ENCODE data around the gene UTS2.

The UTS2 gene
- long read RNA-seq, donor 1, result 0 reads
- long read RNA-seq, donor 2, result 0 reads
- long read RNA-seq, donor 3, result 0 reads
- long read RNA-seq, donor 4, result 0 reads
- long read RNA-seq, donor 5, result 0 reads
- long read RNA-seq, donor 6, result 0 reads
- long read RNA-seq, donor 7, result 0 reads
- long read RNA-seq, donor 8, result 0 reads

- no peak for DNase-seq
These were observed at the start of gene UTS2 for GRCh38 chr1:7852804-7853683. Gene UTS2, minus strand, starts transcription at chr1:7853065. Its CDS starts 62 bp downstream, at chr1:7853003.

GRCh38 chr1:7899741-7900140 is 46.9 kb upstream of the UTS2 start:
- no peak for DNase-seq

DNA sequence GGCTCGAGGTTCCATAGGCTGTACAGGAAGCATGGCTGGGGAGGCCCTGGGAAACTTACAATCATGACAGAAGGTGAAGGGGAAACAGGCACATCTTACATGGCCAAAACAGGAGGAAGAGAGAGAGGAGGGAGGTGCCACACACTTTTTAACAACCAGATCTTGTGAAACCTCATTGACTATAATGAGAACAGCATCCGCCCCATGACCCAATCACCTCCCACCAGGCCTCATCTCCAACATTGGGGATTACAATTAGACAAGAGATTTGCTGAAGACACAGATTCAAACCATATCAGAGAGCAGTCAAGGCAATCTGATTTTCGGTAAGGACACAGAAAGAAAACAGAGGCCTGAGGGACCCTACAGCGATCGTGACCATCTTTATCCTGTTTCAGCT is 46.1 kb upstream of the UTS2 start:
- DNase-seq, result no peak

DNA sequence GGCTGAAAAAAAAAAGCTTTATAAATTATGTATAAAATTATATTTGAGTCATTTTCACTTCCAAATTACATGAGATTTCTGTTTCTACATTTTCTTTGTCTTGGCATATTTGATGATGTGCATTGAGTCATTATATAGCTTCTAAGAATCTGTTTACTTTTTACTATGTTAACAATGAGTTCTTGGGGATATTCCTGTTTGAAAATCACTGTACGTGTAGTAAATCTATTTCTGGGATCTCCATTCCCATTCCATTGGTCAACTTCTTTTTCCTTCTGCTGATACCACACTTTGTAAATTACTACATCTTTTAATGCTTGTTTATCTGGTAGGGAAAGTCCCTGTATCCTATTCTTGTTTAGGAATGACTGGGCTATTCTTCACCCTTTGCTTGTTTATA is 44.1 kb upstream of the UTS2 start:
- no peak for DNase-seq

DNA sequence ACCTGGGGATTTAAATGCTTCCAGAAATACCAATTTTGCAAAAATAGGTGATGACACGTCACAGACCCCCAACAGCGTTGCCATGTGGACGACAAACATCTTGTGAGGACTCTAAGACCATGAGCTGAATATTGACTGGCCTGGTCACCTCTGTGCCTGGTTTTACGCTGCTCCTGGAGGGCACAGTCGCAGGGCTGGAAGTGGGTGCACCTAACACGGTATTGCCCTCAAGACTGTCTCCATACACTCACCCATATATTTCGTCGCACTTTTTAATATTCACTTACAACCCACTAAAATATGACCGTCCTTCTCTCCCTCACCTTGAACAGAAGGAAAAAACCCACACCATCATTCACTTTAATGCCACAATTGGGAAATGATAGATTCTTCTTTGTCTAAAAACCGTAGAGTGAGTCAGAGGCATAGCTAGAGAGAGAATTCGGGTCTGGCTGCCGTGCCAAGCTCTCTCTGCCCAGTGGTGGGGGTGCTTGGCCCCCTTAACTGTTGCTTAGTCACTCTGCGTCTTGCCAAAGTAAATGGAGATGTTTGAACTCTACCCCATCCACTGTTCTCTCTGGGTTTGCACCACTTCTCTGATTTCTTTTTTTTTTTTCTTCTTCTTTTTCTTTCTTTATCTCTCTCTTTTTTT is 40.8 kb upstream of the UTS2 start:
- no peak for DNase-seq

DNA sequence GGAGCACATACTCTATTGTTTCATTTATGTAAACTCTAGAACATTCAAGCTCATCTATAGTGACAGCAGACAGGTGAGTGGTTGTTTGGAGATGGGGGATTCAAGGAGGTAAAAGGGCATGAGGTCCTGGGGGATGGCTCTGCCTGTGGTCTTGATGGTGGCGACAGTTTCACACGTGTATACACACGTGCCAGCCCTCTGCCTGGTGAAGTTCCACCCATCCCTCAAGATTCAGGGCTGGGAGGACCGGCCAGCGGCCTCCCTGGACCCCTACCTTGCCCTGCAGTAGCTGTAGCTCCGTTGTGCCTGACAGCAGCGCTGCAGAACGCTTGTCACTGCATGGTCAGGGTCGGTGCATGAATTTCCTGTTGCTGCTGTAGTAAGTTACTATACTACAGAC is 38.9 kb upstream of the UTS2 start:
- DNase-seq, result no peak

DNA sequence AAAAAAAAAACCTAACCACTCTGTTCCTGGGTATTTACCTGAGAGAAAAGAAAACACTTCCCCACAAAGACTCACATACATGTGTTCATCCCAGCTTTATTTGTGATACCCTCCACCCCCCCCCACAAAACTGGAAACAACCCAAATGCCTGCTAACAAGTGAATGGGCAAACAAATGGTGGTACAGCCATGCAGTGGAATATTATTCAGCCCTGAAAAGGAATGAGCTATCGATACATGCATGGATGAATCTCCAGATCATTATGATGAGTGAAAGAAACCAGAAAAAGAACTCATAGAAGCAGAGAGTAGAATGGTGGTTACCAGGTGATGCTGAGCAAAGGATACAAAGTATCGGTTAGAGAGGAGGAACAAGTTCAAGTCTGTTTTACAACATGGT is 38.0 kb upstream of the UTS2 start:
- DNase-seq, result no peak

- no peak for DNase-seq
These were observed 35.6 kb upstream of the UTS2 start for GRCh38 chr1:7888248-7889081.

GRCh38 chr1:7886405-7886745 is 33.5 kb upstream of the UTS2 start:
- DNase-seq, result no peak

DNA sequence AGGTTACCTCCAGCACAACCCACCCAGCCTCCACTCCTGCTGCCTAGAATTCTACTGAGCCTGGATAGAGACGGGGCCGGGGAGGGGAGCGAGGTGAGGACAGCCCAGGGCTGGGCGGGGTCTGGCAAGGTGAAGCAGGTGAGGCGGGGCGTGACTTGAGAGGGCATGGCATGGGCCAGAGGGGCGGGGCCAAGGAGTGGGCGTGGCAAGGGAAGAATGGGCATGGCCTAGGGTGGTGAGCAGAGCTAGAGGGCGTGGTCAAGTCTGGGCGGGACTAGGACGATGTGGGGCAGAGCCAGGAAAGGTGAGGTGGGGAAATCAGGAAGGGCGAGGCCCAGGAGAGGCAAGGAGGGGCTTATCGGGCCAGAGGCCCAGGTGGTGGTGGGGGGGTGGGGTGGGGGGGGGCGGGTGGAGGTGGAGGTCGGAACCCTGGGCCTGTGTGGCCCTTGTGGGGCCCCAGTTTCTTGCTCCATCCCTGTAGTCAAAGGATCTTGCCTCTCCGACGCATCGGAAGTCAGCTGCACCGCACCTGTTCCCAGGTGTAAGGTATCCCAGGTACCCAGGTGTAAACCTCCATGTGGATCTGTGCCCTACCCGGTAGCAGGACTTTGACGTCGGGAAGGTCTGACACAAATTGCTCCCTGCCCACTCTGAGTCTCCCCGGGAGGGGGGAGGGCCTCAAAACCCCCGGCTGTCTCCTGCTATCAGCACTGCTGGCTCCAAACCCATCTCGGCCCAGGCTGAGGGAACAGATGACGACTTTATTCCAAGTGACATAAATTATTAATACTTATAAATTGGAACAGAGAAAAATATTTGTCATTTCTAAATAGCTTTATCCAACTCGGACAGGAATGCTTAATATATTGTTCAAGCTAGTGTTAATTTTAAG is 32.9 kb upstream of the UTS2 start:
- DNase-seq, result no peak

- no peak for DNase-seq
These were observed 31.9 kb upstream of the UTS2 start for GRCh38 chr1:7884757-7885156.

DNA sequence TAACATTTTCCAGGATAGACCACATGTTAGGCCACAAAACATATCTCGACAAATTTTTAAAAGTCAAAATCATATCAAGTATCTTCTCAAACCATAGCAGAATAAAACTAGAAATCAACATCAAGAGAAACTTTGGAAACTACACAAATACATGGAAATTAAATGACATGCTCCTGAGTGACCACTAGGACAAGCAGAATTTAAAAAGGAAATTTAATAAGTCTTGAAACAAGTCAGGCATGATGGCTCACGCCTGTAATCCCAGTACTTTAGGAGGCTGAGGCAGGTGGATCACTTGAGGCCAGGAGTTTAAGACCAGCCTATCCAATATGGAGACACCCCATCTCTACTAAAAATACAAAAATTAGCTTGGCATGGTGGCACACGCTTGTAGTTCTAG is 26.4 kb upstream of the UTS2 start:
- no peak for DNase-seq

GRCh38 chr1:7878027-7878426 is 25.2 kb upstream of the UTS2 start:
- DNase-seq, result no peak

DNA sequence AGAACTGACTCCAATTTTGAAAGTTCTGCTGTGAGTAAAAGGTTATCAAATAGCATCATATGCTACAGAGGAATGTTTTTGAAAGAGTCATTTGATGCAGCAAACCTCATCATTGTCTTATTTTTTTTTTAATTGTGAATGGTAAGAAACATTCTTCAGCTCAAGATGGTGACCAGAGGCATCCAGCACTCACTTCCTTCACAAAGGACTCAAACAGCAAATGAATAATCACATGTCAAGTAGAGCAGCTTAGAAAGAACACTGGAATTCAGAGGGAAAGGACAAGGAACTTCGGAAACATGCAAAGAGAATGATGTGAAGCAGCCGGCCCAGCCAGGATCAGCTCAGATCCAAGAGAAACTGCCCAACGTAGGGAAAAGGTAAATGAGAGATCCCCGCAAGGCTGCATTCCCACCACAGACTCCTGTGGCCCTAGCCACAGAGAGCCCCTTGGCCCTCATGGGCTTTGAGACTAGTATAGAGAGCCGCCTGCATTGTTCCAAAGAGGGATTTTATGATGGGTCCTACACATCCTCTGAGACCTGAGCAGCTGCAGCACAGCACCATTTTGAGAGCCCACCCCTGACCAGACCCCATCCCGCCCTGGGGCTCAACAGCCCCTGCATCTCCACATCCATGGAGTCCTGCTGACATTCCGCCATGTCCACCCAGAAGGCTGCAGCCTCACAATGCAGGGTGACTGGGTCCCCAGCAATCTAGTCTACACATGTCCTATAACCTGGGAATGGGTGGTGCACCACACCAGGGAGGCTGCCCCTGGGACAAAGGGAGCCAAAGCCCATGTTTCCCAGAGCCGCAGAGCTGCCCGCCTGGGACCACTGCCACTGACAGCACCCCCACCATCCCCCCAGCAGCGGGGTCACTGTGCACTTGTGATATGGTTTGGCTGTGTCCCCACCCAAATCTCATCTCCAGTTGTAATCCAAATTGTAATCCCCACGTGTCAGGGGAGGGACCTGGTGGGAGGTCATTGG is 21.2 kb upstream of the UTS2 start:
- no peak for DNase-seq

- DNase-seq, result no peak
These were observed 18.3 kb upstream of the UTS2 start for GRCh38 chr1:7871136-7871535.

DNA sequence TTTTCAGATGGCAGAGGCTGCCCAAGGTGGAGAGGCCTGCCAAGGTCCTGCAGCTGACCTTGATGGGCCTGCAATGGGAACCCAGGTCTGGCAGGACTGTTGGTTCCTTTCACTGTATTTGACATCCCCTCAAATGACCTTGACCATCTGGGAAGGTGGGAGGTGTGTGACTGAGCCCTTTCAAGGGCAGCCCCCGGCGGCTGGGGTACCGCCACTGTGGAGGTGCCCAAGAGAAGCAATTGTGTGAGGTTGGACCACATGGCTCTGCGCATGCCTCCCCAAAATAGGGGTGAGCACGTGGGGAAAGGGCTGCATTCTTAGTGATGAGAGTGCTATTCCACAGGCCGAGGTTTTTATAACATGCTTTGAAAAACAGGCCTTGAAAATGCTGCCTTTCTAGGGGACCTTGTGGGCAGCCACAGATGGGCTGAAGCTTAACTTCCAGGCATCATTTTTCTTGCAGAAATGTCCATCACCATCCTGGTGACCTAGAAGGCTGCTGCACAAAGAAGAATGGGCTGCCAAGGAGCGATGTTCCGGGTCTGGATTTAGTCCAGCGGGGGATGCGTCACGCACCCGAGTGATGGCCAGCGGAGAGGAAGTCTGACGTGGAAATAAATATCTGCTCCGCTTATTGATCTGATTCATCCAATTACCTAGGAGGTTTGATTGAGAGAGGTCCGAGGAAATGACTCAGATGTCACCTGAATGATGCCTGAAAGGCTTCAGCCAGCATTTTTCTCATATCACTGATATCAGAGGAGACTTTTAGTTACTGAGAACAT is 16.5 kb upstream of the UTS2 start:
- DNase-seq, result no peak

GRCh38 chr1:7868070-7868780 is 15.4 kb upstream of the UTS2 start:
- no peak for DNase-seq

DNA sequence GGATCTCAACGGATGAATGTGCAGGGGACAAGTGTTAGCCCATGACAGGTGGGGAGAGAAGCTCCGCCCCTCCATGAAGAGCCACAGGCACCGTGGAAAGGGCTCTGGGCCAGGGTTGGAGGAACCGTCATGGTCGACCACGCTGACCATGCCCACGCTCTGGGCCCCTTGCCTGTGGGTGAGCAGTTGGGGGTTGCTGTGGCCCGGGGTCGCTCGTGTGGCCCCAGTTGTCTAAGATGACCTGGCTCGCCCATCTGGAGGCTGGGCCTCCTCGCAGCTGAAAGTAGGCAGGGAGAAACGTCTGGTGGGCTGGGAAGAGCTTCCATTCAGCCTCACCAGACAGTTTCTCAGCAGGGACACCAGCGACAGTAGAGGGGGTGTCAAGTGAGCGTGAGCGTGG is 13.1 kb upstream of the UTS2 start:
- no peak for DNase-seq

DNA sequence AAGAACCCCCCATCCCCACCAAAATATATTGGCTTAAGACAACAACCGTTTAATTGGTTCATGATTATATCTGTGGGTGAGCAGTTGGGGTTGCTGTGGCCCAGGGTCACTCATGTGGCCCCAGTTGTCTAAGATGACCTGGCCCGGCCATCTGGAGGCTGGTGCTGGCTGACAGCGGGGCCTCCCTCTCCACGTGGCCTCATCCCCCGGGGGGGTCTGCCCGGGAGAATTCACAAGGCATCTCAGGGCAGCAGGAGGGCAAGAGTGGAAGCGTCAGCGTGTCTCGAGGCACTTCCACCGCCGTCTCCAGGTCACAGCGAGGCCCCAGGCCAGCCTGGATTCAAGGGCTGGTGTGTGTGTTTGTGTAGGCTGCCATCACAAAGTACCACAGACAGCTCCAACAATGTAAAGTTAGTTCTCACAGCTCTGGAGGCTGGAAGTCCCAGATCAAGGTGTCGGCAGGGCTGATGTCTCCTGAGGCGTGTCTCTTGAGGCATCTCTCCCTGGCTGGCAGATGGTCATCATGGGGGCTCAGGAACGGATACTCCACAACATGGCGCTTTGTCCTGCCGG is 11.0 kb upstream of the UTS2 start:
- no peak for DNase-seq

All from right kidney (tissue), 9 donors.